Smooth muscle cell of bladder (primary cell): ENCODE data around the gene SPG11. TPM values are rescaled to one million over a fixed set of nuclear protein-coding genes. Genes with fewer than 3 reads are reported as not detected.

Experiments used
- total RNA-seq: library from RNA; depleted of rRNA; stranded (reverse); fragments of >200 nt; gene quantifications from 2 replicates; pipeline ENCODE4 v1.2.3, GENCODE V29; 2014

SPG11 gene, protein sequence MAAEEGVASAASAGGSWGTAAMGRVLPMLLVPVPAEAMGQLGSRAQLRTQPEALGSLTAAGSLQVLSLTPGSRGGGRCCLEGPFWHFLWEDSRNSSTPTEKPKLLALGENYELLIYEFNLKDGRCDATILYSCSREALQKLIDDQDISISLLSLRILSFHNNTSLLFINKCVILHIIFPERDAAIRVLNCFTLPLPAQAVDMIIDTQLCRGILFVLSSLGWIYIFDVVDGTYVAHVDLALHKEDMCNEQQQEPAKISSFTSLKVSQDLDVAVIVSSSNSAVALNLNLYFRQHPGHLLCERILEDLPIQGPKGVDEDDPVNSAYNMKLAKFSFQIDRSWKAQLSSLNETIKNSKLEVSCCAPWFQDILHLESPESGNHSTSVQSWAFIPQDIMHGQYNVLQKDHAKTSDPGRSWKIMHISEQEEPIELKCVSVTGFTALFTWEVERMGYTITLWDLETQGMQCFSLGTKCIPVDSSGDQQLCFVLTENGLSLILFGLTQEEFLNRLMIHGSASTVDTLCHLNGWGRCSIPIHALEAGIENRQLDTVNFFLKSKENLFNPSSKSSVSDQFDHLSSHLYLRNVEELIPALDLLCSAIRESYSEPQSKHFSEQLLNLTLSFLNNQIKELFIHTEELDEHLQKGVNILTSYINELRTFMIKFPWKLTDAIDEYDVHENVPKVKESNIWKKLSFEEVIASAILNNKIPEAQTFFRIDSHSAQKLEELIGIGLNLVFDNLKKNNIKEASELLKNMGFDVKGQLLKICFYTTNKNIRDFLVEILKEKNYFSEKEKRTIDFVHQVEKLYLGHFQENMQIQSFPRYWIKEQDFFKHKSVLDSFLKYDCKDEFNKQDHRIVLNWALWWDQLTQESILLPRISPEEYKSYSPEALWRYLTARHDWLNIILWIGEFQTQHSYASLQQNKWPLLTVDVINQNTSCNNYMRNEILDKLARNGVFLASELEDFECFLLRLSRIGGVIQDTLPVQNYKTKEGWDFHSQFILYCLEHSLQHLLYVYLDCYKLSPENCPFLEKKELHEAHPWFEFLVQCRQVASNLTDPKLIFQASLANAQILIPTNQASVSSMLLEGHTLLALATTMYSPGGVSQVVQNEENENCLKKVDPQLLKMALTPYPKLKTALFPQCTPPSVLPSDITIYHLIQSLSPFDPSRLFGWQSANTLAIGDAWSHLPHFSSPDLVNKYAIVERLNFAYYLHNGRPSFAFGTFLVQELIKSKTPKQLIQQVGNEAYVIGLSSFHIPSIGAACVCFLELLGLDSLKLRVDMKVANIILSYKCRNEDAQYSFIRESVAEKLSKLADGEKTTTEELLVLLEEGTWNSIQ (N-terminal part only)
- total RNA-seq, result 69.7 and 78.7 TPM in 2 replicates

DNA sequence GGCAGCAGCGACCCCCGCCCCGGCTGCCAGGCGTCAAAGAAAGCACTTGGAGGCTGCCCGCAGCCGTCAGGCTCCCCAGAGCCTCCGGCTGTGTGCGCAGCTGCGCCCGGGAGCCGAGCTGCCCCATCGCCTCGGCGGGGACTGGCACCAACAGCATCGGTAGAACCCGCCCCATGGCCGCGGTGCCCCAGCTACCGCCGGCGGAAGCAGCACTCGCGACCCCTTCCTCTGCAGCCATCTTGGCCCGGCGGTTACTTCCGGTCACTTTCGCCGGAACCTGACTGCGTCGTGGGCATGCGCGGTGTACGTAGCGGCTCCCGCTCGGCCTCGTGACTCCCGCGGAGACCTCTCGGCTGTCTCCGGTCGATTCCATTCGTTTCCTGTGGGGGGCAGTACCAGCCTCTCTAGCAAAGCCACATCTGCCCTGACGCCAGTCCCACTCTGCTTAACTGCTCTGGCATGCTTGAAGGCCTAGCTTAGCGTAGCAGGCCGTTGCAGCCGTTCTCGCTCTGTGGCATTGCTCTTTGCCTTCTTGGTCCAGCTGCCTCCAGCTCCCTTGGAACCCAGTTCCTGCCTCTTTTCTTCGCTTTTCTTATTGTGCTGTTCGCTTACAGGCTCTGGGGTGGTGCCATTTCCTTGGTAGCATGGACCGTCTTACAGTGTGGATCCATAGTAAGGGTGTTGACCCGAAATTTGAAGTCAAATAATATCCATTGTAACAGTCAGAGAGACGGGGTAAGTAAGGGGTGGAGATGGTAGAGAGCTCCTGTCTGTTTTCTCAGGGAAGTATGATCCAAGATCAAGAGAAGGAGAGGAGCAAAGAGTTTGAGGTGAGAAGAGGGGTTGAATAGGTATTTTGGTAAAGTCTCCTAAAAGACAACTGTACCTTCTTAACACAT, at the start of gene SPG11:
Gene SPG11, minus strand, starts transcription at position 253 of the 899 bp plus-strand sequence. Its CDS starts 15 bp downstream, at position 238.

DNA sequence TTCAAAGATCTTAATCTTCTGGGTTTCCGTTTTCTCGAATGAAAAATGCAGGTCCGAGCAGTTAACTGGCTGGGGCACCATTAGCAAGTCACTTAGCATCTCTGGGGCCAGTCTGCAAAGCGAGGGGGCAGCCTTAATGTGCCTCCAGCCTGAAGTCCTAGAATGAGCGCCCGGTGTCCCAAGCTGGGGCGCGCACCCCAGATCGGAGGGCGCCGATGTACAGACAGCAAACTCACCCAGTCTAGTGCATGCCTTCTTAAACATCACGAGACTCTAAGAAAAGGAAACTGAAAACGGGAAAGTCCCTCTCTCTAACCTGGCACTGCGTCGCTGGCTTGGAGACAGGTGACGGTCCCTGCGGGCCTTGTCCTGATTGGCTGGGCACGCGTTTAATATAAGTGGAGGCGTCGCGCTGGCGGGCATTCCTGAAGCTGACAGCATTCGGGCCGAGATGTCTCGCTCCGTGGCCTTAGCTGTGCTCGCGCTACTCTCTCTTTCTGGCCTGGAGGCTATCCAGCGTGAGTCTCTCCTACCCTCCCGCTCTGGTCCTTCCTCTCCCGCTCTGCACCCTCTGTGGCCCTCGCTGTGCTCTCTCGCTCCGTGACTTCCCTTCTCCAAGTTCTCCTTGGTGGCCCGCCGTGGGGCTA, 47.8 kb upstream of the SPG11 start, which contains the start of the genes B2M and PATL2:
Gene B2M, plus strand, starts transcription at position 422 of the 647 bp plus-strand sequence. Its CDS starts 30 bp downstream, at position 452.
Gene PATL2, minus strand, starts transcription at position 228 of the 647 bp plus-strand sequence. CDS start 34,833 bp downstream, outside the sequence.

DNA sequence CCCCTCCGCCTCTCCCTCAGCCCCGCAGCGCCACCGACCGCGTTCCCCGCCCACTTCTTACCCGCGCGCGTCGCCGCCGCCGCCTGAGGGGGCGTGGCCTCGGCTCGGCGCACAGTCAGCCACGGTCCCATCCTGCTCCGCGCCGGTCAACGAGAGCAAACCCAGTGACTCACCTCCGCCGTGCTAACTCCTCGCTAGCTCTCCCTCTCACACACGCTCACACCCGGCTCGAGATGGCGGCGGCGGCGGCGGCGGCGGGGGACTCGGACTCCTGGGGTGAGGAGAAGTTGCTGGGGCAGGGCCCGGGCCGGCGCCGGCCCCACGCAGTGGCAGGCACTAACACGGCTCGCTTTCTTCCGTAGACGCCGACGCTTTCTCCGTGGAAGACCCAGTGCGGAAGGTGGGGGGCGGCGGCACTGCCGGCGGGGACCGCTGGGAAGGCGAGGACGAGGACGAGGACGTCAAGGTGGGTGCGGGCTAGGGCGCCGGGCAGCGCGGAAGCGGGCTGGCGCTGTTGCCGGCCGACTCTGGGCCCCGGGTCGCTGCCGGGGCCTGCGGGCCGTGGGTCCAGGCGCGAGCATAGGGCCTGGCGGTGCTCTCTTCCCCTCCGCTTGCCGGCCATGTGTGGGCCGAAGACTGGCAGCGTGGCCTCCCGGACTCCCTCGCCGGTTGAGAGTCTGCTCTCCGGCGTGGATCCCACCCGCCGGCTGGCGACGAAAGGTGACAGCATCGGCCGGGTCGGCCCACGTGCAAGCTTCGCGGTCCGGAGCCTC, 126.3 kb downstream of the SPG11 start, which contains the start of gene EIF3J:
Gene EIF3J, plus strand, starts transcription at position 186 of the 773 bp plus-strand sequence. Its CDS starts 48 bp downstream, at position 234.

Other genes with a start within 250 kb of the SPG11 start
- gene CTDSPL2, start 236.0 kb downstream of the SPG11 start, total RNA-seq, result 63.1 and 65.7 TPM in 2 replicates
- gene EIF3J, start 126.5 kb downstream of the SPG11 start, total RNA-seq, result 24.7 and 30.6 TPM in 2 replicates
- gene PATL2, start 47.7 kb upstream of the SPG11 start, total RNA-seq, result 0.28 and 0.43 TPM in 2 replicates
- 1,270 and 1,721 TPM in 2 replicates for gene B2M, start 47.9 kb upstream of the SPG11 start, total RNA-seq
- gene TRIM69, start 72.9 kb upstream of the SPG11 start, total RNA-seq, result 10.8 and 14.4 TPM in 2 replicates